ENCODE measurements around the gene MMAA. TPM values are rescaled to one million over a fixed set of nuclear protein-coding genes. Genes with fewer than 3 reads are reported as not detected.
"Not testable (repeated sequence)": the region's sequence is repeated elsewhere in the genome, so short reads cannot be mapped to it uniquely, and the experiment has no call there.

Gene MMAA
- total RNA-seq, 2 donors from 2014 or later, result 3.0 to 3.8 TPM

DNA sequence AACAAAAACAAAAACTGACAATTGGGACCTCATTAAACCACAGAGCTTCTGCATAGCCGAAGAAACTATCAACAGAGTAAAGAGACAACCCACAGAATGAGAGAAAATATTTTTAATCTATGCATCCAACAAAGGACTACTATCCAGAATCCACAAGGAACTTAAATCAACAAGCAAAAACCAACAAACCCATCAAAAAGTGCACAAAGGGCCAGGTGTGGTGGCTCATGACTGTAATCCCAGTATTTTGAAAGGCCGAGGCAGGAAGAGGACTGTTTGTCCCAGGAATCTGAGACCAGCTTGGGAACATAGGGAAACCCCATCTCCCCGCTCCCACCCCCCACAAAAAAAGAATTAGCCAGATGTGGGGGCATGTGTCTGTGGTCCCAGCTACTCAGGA, 71.4 kb downstream of the MMAA start:
- H3K27ac ChIP-seq, result no peak overlapping the region
- H3K36me3 ChIP-seq, result no peaks in the 10 kb centered on the region
- no peaks in the 10 kb centered on the region for H3K27me3 ChIP-seq (replicated peaks; ENCODE audit: insufficient read depth)
- TF ChIP-seq, protein P1, sequence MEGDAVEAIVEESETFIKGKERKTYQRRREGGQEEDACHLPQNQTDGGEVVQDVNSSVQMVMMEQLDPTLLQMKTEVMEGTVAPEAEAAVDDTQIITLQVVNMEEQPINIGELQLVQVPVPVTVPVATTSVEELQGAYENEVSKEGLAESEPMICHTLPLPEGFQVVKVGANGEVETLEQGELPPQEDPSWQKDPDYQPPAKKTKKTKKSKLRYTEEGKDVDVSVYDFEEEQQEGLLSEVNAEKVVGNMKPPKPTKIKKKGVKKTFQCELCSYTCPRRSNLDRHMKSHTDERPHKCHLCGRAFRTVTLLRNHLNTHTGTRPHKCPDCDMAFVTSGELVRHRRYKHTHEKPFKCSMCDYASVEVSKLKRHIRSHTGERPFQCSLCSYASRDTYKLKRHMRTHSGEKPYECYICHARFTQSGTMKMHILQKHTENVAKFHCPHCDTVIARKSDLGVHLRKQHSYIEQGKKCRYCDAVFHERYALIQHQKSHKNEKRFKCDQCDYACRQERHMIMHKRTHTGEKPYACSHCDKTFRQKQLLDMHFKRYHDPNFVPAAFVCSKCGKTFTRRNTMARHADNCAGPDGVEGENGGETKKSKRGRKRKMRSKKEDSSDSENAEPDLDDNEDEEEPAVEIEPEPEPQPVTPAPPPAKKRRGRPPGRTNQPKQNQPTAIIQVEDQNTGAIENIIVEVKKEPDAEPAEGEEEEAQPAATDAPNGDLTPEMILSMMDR (IDR thresholded peaks at IDR 0.05), result no peak
- DNase-seq (ENCODE audit: low spot score) (no peak), ATAC-seq (ENCODE audit: insufficient number of reproducible peaks, low FRiP score, low read depth) (no peak)
- no peaks in the 10 kb centered on the region for H3K9me3 ChIP-seq
- H3K4me3 ChIP-seq, result no peak overlapping the region
- no peaks in the 10 kb centered on the region for H3K4me1 ChIP-seq (ENCODE audit: control insufficient read depth in 1 of 2, low read depth in 2 of 2)

DNA sequence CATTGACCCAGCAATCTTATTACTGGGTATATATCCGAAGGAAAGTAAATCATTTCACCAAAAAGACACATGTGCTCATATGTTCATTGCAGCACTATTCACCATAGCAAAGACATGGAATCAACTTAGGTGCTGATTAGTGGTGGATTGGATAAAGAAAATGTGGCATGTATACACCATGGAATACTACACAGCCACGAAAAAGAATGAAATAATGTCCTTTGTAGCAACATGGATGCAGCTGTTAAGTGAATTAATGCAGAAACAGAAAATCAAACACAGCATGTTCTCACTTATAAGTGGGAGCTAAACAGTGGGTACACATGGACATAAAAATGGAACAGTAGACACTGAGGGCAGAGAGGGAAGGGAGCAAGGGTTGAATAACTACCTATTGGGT, 72.2 kb downstream of the MMAA start:
- not testable (repeated sequence) for H3K36me3 ChIP-seq; H3K27me3 ChIP-seq (replicated peaks; ENCODE audit: insufficient read depth); ATAC-seq (ENCODE audit: insufficient number of reproducible peaks, low FRiP score, low read depth); H3K27ac ChIP-seq; H3K4me3 ChIP-seq; H3K9me3 ChIP-seq; H3K4me1 ChIP-seq (ENCODE audit: control insufficient read depth in 1 of 2, low read depth in 2 of 2); DNase-seq (ENCODE audit: low spot score)

DNA sequence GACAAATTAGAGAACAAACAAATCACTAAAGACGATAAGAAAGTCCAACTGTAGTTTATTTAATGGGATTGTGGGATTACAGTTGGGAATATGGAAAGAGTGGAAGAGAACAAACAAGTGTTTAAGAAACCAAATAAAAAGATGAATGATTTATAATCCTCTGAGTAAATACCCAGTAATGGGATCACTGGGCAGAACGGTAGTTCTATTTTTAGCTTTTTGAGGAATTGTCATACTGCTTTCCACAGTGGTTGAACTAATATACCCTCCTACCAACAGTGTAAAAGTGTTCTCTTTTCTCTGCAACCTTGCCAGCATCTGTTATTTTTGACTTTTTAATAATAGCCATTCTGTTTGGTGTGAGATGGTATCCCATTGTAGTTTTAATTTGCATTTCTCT, 75.7 kb downstream of the MMAA start:
- no peak for ATAC-seq (ENCODE audit: insufficient number of reproducible peaks, low FRiP score, low read depth)
- TF ChIP-seq, protein P1 (IDR thresholded peaks at IDR 0.05), result no peak
- Histone ChIP-seq H3K36me3 (no peaks in the 10 kb centered on the region), H3K4me3 (no peak overlapping the region), H3K27ac (no peak overlapping the region), H3K4me1 (ENCODE audit: control insufficient read depth in 1 of 2, low read depth in 2 of 2) (no peaks in the 10 kb centered on the region), H3K9me3 (no peaks in the 10 kb centered on the region), H3K27me3 (replicated peaks; ENCODE audit: insufficient read depth) (no peaks in the 10 kb centered on the region)
- no peak for DNase-seq (ENCODE audit: low spot score)

DNA sequence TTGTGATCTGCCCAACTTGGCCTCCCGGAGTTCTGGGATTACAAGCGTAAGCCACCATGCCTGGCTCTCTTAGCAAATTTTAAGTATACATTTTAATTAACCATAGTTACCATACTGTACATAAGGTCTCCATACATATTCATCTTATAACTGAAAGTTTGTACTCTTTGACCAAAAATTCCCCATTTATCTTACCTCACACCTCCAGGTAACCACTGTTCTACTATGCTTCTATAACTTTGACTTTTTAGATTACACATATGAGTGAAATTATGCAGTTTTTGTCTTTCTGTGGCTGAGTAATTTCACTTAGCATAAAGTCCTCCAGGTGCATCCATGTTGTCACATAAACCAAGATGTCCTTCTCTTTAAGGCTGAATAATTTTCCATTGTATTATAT, 78.1 kb downstream of the MMAA start:
- no peaks in the 10 kb centered on the region for H3K9me3 ChIP-seq
- no peaks in the 10 kb centered on the region for H3K4me1 ChIP-seq (ENCODE audit: control insufficient read depth in 1 of 2, low read depth in 2 of 2)
- H3K36me3 ChIP-seq, result no peaks in the 10 kb centered on the region
- H3K4me3 ChIP-seq, result no peak overlapping the region
- DNase-seq (ENCODE audit: low spot score), result no peak
- no peak overlapping the region for H3K27ac ChIP-seq
- TF ChIP-seq, protein P1 (IDR thresholded peaks at IDR 0.05), result no peak
- no peaks in the 10 kb centered on the region for H3K27me3 ChIP-seq (replicated peaks; ENCODE audit: insufficient read depth)
- ATAC-seq (ENCODE audit: insufficient number of reproducible peaks, low FRiP score, low read depth), result no peak

DNA sequence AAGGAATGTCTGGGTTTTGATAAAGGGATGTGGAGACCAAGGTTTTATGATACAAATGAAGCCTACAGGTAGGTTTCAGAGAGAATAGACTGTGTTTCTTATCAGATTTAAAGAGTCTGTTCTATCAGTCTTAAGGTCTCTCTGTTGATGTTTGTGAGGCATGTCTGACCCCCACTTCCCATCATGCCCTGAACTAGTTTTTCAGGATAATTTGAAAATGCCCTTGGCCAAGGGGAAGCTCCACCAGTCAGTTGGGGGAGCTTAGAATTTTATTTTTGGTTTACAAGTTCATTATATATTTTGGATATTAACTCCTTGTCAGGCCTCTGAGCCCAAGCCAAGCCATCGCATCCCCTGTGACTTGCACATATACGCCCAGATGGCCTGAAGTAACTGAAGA, 79.3 kb downstream of the MMAA start:
- DNase-seq (ENCODE audit: low spot score), result no peak
- Histone ChIP-seq H3K36me3 (no peaks in the 10 kb centered on the region), H3K4me3 (no peak overlapping the region), H3K4me1 (ENCODE audit: control insufficient read depth in 1 of 2, low read depth in 2 of 2) (no peaks in the 10 kb centered on the region), H3K27ac (no peak overlapping the region), H3K9me3 (no peaks in the 10 kb centered on the region), H3K27me3 (replicated peaks; ENCODE audit: insufficient read depth) (no peaks in the 10 kb centered on the region)
- TF ChIP-seq, protein P1 (IDR thresholded peaks at IDR 0.05), result no peak
- no peak for ATAC-seq (ENCODE audit: insufficient number of reproducible peaks, low FRiP score, low read depth)

DNA sequence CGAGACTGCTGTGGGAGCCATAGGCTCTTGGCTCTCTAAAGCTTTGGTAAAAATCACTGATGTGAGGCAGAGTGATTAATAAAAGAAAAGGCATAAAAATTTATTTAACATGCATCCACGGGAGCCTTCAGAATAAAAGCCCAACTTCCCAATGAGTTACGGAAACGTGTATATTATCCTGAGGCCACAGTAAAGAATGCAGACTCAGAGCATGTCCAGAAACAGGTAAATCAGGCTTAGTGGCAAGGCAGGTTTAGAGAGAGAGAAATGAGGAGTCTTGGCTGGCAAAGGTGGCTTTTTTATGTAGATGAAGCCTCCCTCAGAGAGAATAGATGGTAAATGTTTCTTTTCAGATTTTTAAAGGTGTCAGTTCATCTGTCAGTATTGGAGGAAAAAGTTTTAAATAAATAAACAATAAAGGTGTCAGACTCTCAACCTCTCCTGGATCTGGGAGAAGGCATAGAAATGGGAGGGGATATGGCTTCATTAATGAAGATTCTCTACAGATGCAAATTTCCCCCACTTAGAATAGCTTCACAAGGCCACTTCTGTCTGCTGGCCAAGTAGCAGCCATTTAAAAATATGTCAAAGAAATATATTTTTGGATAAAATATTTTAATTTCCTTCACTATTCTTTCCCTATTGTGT, 84.8 kb downstream of the MMAA start:
- TF ChIP-seq, protein P1 (IDR thresholded peaks at IDR 0.05), result no peak
- Histone ChIP-seq H3K27me3 (replicated peaks; ENCODE audit: insufficient read depth) (no peaks in the 10 kb centered on the region), H3K36me3 (no peaks in the 10 kb centered on the region), H3K27ac (no peak overlapping the region), H3K4me1 (ENCODE audit: control insufficient read depth in 1 of 2, low read depth in 2 of 2) (no peaks in the 10 kb centered on the region), H3K4me3 (no peak overlapping the region), H3K9me3 (no peaks in the 10 kb centered on the region)
- DNase-seq (ENCODE audit: low spot score), result no peak
- ATAC-seq (ENCODE audit: insufficient number of reproducible peaks, low FRiP score, low read depth), result no peak

All from thoracic aorta (tissue), 2 donors.